Measurements from ENCODE around the gene RAPH1. TPM values are rescaled to one million over a fixed set of nuclear protein-coding genes. Genes with fewer than 3 reads are reported as not detected.

Gene RAPH1
- total RNA-seq, 1 donor from 2014 or later: 38.6 TPM

DNA sequence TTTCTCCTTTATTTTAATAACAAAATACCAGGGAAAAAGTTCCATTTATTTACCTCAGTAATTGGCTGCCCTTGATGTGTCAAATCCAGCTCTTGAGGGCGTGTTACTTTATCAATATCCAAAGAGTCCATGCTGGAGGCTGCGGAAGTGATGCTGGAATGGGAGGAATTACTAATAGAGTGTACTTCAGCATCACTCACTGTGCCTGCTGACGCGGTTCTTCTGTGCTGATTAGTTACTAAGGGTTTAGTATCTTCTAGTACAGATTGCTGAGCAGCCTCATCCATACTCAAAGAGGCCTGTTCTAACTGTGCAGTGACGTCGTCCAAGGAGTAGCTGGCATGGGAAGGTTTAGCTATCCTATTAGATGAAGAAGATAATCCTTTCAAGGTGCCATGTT is 45.6 kb downstream of the RAPH1 start:
- H3K9me3 Mint-ChIP-seq (ENCODE audit: unreplicated experiment): no peaks in the 10 kb centered on the region

DNA sequence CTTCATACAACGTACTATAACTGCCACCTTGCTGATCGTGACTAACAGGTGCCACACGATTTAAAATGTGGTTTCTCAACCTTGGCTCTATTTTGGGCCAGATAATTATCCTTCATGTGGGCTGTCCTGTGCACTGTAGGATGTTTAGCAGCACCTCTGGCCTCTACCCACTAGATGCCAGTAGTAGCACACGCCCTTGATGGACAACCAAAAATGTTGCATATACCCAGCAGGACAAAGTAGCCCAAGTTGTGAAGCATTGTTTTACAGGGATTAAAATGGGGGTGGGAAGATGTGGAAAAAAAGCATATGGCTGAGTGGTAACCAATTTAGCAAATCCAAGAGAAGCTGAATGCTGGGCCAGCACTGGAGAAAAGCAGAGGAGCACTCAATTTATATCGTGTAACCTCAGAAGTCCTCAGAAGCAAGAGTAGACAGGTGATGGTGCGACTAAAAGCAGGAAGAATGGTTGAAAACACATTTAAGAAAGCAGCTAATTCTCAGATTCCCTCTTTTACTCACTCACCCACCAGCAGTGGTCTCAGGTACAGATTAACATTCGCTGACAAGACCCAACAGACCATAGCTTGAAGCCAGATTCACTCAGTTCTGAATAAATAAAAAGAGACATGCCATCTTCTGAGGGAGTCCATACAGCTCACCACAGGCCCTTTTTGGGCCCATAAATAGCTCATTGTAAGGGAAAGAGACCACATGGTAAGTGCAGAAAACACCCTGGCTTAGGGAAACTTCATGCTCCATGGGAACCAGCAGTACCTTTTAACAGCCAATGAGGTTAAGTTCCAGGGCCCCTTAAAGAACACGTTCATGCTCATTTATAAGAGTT is 50.6 kb downstream of the RAPH1 start:
- H3K36me3 Mint-ChIP-seq (ENCODE audit: unreplicated experiment): peaks cover 20% of the 10 kb centered on the region
- no peak overlapping the region for H3K4me3 Mint-ChIP-seq (ENCODE audit: unreplicated experiment)
- TF ChIP-seq, protein P1, sequence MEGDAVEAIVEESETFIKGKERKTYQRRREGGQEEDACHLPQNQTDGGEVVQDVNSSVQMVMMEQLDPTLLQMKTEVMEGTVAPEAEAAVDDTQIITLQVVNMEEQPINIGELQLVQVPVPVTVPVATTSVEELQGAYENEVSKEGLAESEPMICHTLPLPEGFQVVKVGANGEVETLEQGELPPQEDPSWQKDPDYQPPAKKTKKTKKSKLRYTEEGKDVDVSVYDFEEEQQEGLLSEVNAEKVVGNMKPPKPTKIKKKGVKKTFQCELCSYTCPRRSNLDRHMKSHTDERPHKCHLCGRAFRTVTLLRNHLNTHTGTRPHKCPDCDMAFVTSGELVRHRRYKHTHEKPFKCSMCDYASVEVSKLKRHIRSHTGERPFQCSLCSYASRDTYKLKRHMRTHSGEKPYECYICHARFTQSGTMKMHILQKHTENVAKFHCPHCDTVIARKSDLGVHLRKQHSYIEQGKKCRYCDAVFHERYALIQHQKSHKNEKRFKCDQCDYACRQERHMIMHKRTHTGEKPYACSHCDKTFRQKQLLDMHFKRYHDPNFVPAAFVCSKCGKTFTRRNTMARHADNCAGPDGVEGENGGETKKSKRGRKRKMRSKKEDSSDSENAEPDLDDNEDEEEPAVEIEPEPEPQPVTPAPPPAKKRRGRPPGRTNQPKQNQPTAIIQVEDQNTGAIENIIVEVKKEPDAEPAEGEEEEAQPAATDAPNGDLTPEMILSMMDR (IDR thresholded peaks at IDR 0.05): peak; percentile 61
- no peaks in the 10 kb centered on the region for H3K9me3 Mint-ChIP-seq (ENCODE audit: unreplicated experiment)
- DNase-seq (ENCODE audit: extremely low spot score, unreplicated experiment): no peak
- H3K27ac Mint-ChIP-seq (ENCODE audit: unreplicated experiment): peak overlapping the region; percentile 39
- H3K4me1 Mint-ChIP-seq (ENCODE audit: unreplicated experiment): no peaks in the 10 kb centered on the region
- no peaks in the 10 kb centered on the region for H3K27me3 Mint-ChIP-seq (ENCODE audit: unreplicated experiment)

More for the DNA sequence above, 45.6 kb downstream of the RAPH1 start:
- Mint-ChIP-seq H3K27ac (ENCODE audit: unreplicated experiment) (no peak overlapping the region), H3K4me1 (ENCODE audit: unreplicated experiment) (peaks cover 8% of the 10 kb centered on the region), H3K4me3 (ENCODE audit: unreplicated experiment) (no peak overlapping the region), H3K36me3 (ENCODE audit: unreplicated experiment) (peaks cover 32% of the 10 kb centered on the region), H3K27me3 (ENCODE audit: unreplicated experiment) (no peaks in the 10 kb centered on the region)
- no peak for DNase-seq (ENCODE audit: extremely low spot score, unreplicated experiment)
- TF ChIP-seq, protein P1 (IDR thresholded peaks at IDR 0.05): no peak

DNA sequence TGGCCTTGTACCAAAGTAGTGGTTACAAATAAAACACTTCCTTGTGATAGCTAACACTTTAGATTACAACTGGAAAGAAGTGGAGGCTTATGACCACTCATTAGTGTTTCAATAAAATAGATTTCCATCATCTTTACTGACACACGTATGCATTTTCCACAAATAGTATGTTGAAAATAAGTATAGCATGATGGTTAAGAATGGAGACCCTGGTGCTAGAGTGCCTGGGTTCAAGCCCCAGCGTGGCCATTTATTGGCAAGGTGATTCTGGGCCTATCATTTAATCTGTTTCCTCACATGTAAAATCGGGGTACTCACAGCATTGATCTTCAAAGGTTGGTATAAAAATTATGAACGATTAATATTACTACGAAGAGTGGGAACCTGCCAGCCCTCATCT is 54.5 kb downstream of the RAPH1 start:
- no peak overlapping the region for H3K4me3 Mint-ChIP-seq (ENCODE audit: unreplicated experiment)
- no peaks in the 10 kb centered on the region for H3K4me1 Mint-ChIP-seq (ENCODE audit: unreplicated experiment)
- TF ChIP-seq, protein P1 (IDR thresholded peaks at IDR 0.05): no peak
- no peaks in the 10 kb centered on the region for H3K9me3 Mint-ChIP-seq (ENCODE audit: unreplicated experiment)
- H3K36me3 Mint-ChIP-seq (ENCODE audit: unreplicated experiment): peaks cover 16% of the 10 kb centered on the region
- no peaks in the 10 kb centered on the region for H3K27me3 Mint-ChIP-seq (ENCODE audit: unreplicated experiment)
- H3K27ac Mint-ChIP-seq (ENCODE audit: unreplicated experiment): no peak overlapping the region
- no peak for DNase-seq (ENCODE audit: extremely low spot score, unreplicated experiment)

DNA sequence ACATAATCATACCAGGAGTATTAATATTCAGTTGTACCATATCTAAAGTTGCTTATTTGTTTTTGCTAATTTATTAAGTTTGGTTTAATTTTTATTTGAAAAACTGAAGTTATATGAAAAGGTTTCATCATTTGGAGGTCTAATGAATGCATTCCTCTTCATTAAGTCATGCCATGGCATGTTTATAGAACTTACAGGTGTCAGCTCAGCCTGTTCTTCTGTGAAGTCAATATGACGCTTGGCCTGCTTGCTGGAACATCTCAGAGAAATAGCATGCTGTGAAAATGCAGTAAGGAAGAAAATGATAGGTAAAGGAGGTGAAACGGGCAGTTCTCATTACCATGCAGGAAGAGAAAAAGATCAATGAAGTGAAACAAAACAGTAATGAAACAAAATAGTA is 58.2 kb downstream of the RAPH1 start:
- DNase-seq (ENCODE audit: extremely low spot score, unreplicated experiment): no peak
- H3K36me3 Mint-ChIP-seq (ENCODE audit: unreplicated experiment): peaks cover 9% of the 10 kb centered on the region
- no peaks in the 10 kb centered on the region for H3K27me3 Mint-ChIP-seq (ENCODE audit: unreplicated experiment)
- H3K4me3 Mint-ChIP-seq (ENCODE audit: unreplicated experiment): no peak overlapping the region
- H3K27ac Mint-ChIP-seq (ENCODE audit: unreplicated experiment): no peak overlapping the region
- H3K9me3 Mint-ChIP-seq (ENCODE audit: unreplicated experiment): no peaks in the 10 kb centered on the region
- TF ChIP-seq, protein P1 (IDR thresholded peaks at IDR 0.05): no peak
- H3K4me1 Mint-ChIP-seq (ENCODE audit: unreplicated experiment): no peaks in the 10 kb centered on the region

DNA sequence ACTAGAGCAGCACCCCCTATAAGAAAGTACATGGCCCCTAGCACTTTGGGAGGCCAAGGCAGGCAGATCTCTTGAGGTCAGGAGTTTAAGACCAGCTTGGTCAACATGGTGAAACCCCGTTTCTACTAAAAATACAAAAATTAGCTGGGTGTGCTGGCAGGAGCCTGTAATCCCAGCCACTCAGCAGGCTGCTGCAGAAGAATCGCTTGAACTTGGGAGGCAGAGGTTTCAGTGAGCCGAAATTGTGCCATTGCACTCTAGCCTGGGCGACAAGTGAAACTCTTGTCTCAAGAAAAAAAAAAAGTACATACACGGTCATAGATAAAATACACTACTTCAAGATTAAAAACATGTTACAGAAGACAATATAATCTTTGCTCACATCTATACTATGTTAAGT is 63.8 kb downstream of the RAPH1 start:
- Mint-ChIP-seq H3K27ac (ENCODE audit: unreplicated experiment) (no peak overlapping the region), H3K36me3 (ENCODE audit: unreplicated experiment) (peaks cover 6% of the 10 kb centered on the region), H3K9me3 (ENCODE audit: unreplicated experiment) (no peaks in the 10 kb centered on the region), H3K4me3 (ENCODE audit: unreplicated experiment) (no peak overlapping the region), H3K4me1 (ENCODE audit: unreplicated experiment) (peaks cover 14% of the 10 kb centered on the region), H3K27me3 (ENCODE audit: unreplicated experiment) (no peaks in the 10 kb centered on the region)
- TF ChIP-seq, protein P1 (IDR thresholded peaks at IDR 0.05): no peak
- DNase-seq (ENCODE audit: extremely low spot score, unreplicated experiment): no peak

Data from osteocyte (in vitro differentiated cells).